GM18951 (cell line): ENCODE measurements around the gene SPRYD3.
"Not testable (repeated sequence)": the region's sequence is repeated elsewhere in the genome, so short reads cannot be mapped to it uniquely, and the experiment has no call there.

ENCODE experiments used
- POLR2A ChIP-seq: IDR thresholded peaks from 4 replicates; pipeline ENCODE4 v1.6.1; 2011; ENCODE audit warnings: mild to moderate bottlenecking; ENCODE audit not compliant: insufficient read length, insufficient read depth; ENCODE audit errors: extremely low read depth
- in situ Hi-C: fragments of 300-500 bp; cut with MboI; formaldehyde crosslinking; loops from one replicate; pipeline ENCODE4 v1.12.0; 2022; ENCODE audit warnings: low sequenced_read_pairs, mixed read lengths, inconsistent platforms; ENCODE audit not compliant: unreplicated experiment

SPRYD3 gene

GRCh38 chr12:53044052-53044581, 35.1 kb downstream of the SPRYD3 start:
- in situ Hi-C loops: no loop called here
- no peak for TF ChIP-seq POLR2A

- no peak for TF ChIP-seq POLR2A
These were observed 36.4 kb downstream of the SPRYD3 start for GRCh38 chr12:53042607-53043454.

GRCh38 chr12:53039851-53040250, 39.3 kb downstream of the SPRYD3 start:
- in situ Hi-C loops: no loop called here
- TF ChIP-seq POLR2A: no peak

More at GRCh38 chr12:53042607-53043454, 36.4 kb downstream of the SPRYD3 start:
- in situ Hi-C loops: no loop called here

- no peak for TF ChIP-seq POLR2A
- in situ Hi-C loops: no loop called here
These were observed 42.4 kb downstream of the SPRYD3 start for GRCh38 chr12:53036802-53037201.

- TF ChIP-seq POLR2A: no peak
- in situ Hi-C loops: no loop called here
These were observed 44.7 kb downstream of the SPRYD3 start for GRCh38 chr12:53034459-53034858.

- in situ Hi-C loops: not testable (repeated sequence)
These were observed 45.4 kb downstream of the SPRYD3 start for GRCh38 chr12:53033832-53034231.

- in situ Hi-C loops: no loop called here
- TF ChIP-seq POLR2A: no peak
These were observed 47.6 kb downstream of the SPRYD3 start for GRCh38 chr12:53031616-53032015.

GRCh38 chr12:53027014-53027413, 52.2 kb downstream of the SPRYD3 start:
- in situ Hi-C loops: not testable (repeated sequence)

GRCh38 chr12:53025250-53025649, 53.9 kb downstream of the SPRYD3 start:
- in situ Hi-C loops: no loop called here
- TF ChIP-seq POLR2A: no peak

- in situ Hi-C loops: no loop called here
- TF ChIP-seq POLR2A: no peak
These were observed 64.5 kb downstream of the SPRYD3 start for GRCh38 chr12:53014709-53015108.
